ENCODE data around the gene OPRD1. TPM values are rescaled to one million over a fixed set of nuclear protein-coding genes. Genes with fewer than 3 reads are reported as not detected.
"Not testable (repeated sequence)": the region's sequence is repeated elsewhere in the genome, so short reads cannot be mapped to it uniquely, and the experiment has no call there.

OPRD1 gene
- total RNA-seq, 6 experiments from 2014 or later, result not detected

DNA sequence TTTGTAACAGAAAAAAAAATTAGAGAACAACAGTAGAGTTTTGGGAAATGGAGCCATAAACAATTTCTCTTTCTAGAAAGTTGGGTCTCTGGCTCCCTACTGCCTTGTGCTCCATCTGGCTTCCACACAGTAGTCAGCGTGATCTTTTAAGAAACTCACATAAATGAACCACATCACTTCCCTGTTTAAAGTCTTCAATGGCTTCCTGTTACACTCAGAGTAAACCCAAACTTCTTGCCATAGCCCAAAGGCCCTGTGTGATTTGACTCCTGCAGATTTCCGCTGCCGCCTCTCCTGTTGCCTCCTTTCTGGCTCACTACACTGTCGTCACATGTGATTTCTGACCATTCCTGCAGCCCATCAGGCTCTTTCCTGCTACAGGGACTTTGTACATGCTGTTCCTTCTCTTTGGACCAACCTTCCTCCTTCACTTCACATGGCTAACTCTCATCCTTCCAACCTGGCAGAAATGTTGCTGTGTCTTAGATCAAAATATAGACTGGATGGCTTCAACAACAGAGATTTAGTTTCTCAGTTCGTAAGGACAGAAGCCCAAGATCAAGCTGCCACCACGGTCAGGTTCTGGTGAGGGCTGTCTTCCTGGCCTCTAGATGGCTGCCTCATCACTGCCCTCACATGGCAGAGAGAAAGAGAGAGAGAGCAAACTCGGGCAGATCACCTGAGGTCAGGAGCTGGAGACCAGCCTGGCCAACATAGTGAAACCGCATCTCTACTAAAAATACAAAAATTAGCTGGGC lies 34.0 kb downstream of the OPRD1 start:
- 62% methylated on average over 8 of the region's 8 CpGs for WGBS (ENCODE audit: insufficient coverage, low coverage, low lambda C conversion rate, missing lambda C conversion rate)
- Histone ChIP-seq H3K9me3 (no peaks in the 10 kb centered on the region), H3K4me3 (no peak overlapping the region)

DNA sequence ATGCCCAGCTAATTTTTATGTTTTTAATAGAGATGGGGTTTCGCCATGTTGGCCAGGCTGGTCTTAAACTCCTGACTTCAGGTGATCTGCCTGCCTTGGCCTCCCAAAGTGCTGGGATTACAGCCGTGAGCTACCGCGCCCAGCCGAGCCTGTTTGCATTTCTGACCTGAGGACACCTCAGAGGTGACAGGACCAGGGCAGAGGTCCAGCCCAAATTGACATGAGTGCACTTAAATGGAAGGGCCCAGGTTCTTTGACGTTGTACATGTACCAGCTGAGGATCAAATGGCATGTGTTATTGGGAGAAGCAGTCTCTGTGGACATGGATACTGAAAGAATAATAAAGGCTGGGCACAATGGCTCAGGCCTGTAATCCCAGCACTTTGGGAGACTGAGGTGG lies 35.2 kb downstream of the OPRD1 start:
- H3K27me3 ChIP-seq; ATAC-seq; intact Hi-C loops (cut with DNase I); H3K9me3 ChIP-seq; DNase-seq; H3K27ac ChIP-seq; H3K4me3 ChIP-seq; H3K36me3 ChIP-seq; H3K4me1 ChIP-seq: not testable (repeated sequence)
- WGBS (ENCODE audit: insufficient coverage, low coverage, low lambda C conversion rate, missing lambda C conversion rate), result 74% methylated on average over 4 of the region's 6 CpGs

More for the DNA sequence above, 34.0 kb downstream of the OPRD1 start:
- no peak for DNase-seq
- H3K27me3 ChIP-seq, result no peaks in the 10 kb centered on the region
- H3K4me1 ChIP-seq, result no peaks in the 10 kb centered on the region
- H3K36me3 ChIP-seq, result no peaks in the 10 kb centered on the region
- intact Hi-C loops (cut with DNase I), result no loop called here
- TF ChIP-seq, protein P1, sequence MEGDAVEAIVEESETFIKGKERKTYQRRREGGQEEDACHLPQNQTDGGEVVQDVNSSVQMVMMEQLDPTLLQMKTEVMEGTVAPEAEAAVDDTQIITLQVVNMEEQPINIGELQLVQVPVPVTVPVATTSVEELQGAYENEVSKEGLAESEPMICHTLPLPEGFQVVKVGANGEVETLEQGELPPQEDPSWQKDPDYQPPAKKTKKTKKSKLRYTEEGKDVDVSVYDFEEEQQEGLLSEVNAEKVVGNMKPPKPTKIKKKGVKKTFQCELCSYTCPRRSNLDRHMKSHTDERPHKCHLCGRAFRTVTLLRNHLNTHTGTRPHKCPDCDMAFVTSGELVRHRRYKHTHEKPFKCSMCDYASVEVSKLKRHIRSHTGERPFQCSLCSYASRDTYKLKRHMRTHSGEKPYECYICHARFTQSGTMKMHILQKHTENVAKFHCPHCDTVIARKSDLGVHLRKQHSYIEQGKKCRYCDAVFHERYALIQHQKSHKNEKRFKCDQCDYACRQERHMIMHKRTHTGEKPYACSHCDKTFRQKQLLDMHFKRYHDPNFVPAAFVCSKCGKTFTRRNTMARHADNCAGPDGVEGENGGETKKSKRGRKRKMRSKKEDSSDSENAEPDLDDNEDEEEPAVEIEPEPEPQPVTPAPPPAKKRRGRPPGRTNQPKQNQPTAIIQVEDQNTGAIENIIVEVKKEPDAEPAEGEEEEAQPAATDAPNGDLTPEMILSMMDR (IDR thresholded peaks at IDR 0.05), result peak in 2 of 4 donors; percentile 11 to 23
- no peak for TF ChIP-seq POLR2A (IDR thresholded peaks at IDR 0.05)
- peak in 2 of 4 donors; percentile 31 to 52 for ATAC-seq
- H3K27ac ChIP-seq, result no peak overlapping the region

DNA sequence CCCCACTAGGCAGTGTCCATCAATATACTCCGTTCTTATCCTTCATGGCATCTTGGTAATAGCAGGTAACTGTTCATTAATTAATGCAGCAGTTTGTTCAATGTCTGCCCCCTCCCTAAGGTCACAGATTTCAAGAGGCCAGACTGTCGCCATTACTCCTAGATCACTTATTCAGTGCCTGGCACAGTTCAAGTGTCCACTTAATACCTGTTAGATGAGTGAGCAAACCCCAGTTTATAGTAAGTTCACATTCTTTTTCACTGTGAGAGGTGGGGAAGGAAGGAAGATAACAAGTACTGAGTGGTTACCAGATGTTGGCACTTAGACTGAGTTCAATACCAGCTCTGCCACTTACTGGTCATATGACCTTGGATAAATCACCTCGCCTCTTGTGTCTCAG lies 36.4 kb downstream of the OPRD1 start:
- intact Hi-C loops (cut with DNase I), result no loop called here
- Histone ChIP-seq H3K27me3 (no peaks in the 10 kb centered on the region), H3K4me1 (no peaks in the 10 kb centered on the region), H3K4me3 (no peak overlapping the region), H3K9me3 (no peaks in the 10 kb centered on the region), H3K36me3 (no peaks in the 10 kb centered on the region), H3K27ac (no peak overlapping the region)
- TF ChIP-seq, protein P1 (IDR thresholded peaks at IDR 0.05), result no peak
- no peak for TF ChIP-seq POLR2A (IDR thresholded peaks at IDR 0.05)
- no peak for DNase-seq
- WGBS (ENCODE audit: insufficient coverage, low coverage, low lambda C conversion rate, missing lambda C conversion rate), result 84% methylated on average over 3 of the region's 3 CpGs
- no peak for ATAC-seq

DNA sequence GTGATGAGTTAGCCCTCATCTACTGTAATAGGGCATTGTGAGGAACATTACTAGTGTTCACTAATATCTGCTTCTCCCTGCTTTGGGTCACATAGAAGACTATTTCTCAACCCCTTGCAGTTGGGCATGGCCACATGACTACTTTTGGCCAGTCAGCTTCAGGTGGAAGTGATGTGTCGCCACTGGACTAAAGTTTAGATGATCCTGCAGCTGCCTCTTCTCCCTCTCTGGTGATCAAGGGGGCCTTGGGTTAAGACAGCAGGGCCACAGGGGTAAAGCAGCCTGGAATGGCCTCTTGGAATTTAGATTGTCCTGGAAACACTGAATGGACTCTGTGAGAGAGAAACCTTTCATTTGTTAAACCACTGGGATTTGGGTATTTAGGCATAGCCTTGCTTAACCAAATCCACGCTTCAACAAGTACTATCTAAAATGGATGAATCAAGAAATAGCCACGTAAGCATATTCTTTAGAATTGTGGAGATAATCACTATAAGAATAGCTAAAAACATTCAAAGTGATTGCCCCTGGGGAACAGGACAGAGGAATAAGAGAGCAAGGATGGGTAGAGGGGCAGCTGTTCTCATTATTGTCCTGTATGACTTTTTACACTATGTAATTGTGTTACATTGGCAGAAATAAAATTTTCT lies 41.2 kb downstream of the OPRD1 start:
- DNase-seq (no peak), ATAC-seq (no peak)
- no peaks in the 10 kb centered on the region for H3K4me1 ChIP-seq
- H3K36me3 ChIP-seq, result no peaks in the 10 kb centered on the region
- H3K4me3 ChIP-seq, result no peak overlapping the region
- H3K27ac ChIP-seq, result no peak overlapping the region
- intact Hi-C loops (cut with DNase I), result no loop called here
- no peaks in the 10 kb centered on the region for H3K9me3 ChIP-seq
- TF ChIP-seq, protein P1 (IDR thresholded peaks at IDR 0.05), result no peak
- TF ChIP-seq POLR2A (IDR thresholded peaks at IDR 0.05), result no peak
- no peaks in the 10 kb centered on the region for H3K27me3 ChIP-seq
- 62% methylated on average over 2 of the region's 3 CpGs for WGBS (ENCODE audit: insufficient coverage, low coverage, low lambda C conversion rate, missing lambda C conversion rate)

DNA sequence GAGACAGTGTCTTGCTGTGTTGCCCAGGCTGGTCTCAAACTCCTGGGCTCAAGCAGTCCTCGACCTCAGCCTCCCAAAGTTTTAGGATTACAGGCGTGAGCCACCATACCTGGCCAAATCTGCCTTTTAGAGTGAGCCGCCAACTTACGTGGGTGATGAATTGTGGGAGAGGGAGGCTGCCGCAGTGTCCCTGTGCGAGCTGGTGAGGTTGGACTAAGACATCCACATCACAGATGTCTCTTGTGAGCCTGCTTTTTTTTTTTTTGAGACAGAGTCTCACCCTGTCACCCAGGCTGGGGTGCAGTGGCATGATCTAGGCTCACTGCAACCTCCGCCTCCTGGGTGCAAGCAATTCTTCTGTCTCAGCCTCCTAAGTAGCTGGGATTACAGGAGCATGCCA lies 42.4 kb downstream of the OPRD1 start:
- H3K4me3 ChIP-seq; H3K4me1 ChIP-seq; H3K36me3 ChIP-seq; ATAC-seq; DNase-seq; intact Hi-C loops (cut with DNase I); H3K27me3 ChIP-seq; H3K9me3 ChIP-seq; H3K27ac ChIP-seq: not testable (repeated sequence)
- WGBS (ENCODE audit: insufficient coverage, low coverage, low lambda C conversion rate, missing lambda C conversion rate), result 83% methylated on average over 7 of the region's 7 CpGs
